Suprapubic skin (tissue), 4 donors: Measurements from ENCODE around the gene NSUN7. TPM values are rescaled to one million over a fixed set of nuclear protein-coding genes. Genes with fewer than 3 reads are reported as not detected.

Source experiments
- DNase-seq, 2 donors: peaks; one replicate each; pipeline ENCODE4 v3.0.0-alpha.2; 2019; ENCODE audit warnings: low spot score in 2 of 2
- H3K27ac ChIP-seq: fragments of 200-600 bp; sonication (generic); one replicate; pipeline ENCODE4 v1.5.1; 2019
- H3K27me3 ChIP-seq: fragments of 200-600 bp; sonication (generic); one replicate; pipeline ENCODE4 v1.5.1; 2019
- H3K36me3 ChIP-seq: fragments of 200-600 bp; sonication (generic); one replicate; pipeline ENCODE4 v1.5.1; 2019
- H3K4me1 ChIP-seq: fragments of 200-600 bp; sonication (generic); one replicate; pipeline ENCODE4 v1.5.1; 2019
- H3K4me3 ChIP-seq: fragments of 200-600 bp; sonication (generic); one replicate; pipeline ENCODE4 v1.5.1; 2019; ENCODE audit warnings: mild to moderate bottlenecking
- H3K9me3 ChIP-seq: fragments of 200-600 bp; sonication (generic); one replicate; pipeline ENCODE4 v1.5.1; 2019
- EP300 ChIP-seq: sonication (generic); formaldehyde crosslinking; IDR thresholded peaks from one replicate; pipeline ENCODE4 v1.6.1; 2017; ENCODE audit warnings: antibody characterized with exemption
- POLR2A ChIP-seq, 2 donors: fragments of 450-650 bp; IDR thresholded peaks; one replicate each; pipeline ENCODE4 v1.6.1; 2017; ENCODE audit warnings: antibody characterized with exemption in 2 of 2, mild to moderate bottlenecking in 2 of 2, moderate library complexity in 2 of 2
- POLR2AphosphoS5 ChIP-seq, 3 donors: sonication (generic); formaldehyde crosslinking; IDR thresholded peaks; one replicate each; pipeline ENCODE4 v1.6.1; 2017; ENCODE audit warnings: antibody characterized with exemption in 3 of 3
- WGBS: methylation state at CpG from one replicate; pipeline ENCODE4 v1.1.5; 2018; 5-methylcytosine and 5-hydroxymethylcytosine counted together
- total RNA-seq, 4 donors: library from RNA; depleted of rRNA; stranded (reverse); fragments of >200 nt; gene quantifications; one replicate each; pipeline ENCODE4 v1.1.0, GENCODE V29; 2016
- TF ChIP-seq, protein P1 (sequence below), 2 donors: fragments of 200-600 bp in 1 of 2; fragments of 450-650 bp in 1 of 2; sonication (generic) in 1 of 2; IDR thresholded peaks; one replicate each; pipeline ENCODE4 v1.5.1; 2016 to 2019; ENCODE audit warnings: antibody characterized with exemption in 2 of 2, mild to moderate bottlenecking in 1 of 2, moderate library complexity in 1 of 2

Gene NSUN7
- total RNA-seq, 4 donors from 2014 or later = 1.3 to 13.4 (median 3.4) TPM

DNA sequence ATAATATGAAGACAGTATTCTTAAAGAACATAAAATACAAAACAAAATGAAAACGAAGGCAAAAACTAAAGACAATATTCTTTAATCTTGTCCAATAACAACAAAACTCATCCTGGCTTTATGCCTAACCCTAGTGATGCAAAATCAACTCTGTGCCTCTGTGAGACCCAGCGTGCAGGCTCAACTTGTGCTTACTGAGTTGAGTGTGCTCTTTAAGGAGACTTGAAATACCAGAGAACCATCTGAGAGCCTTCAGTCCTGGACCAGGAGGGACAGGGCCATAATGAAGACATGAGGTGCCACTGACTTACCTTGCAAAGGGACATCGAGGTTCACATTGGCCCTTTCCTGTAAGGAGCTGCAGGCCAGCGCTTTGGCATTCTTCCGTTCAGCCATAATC, 77.1 kb downstream of the NSUN7 start:
- H3K4me3 ChIP-seq = no peak overlapping the region
- no peak overlapping the region for H3K27ac ChIP-seq
- H3K27me3 ChIP-seq = no peaks in the 10 kb centered on the region
- no peaks in the 10 kb centered on the region for H3K4me1 ChIP-seq
- 94% methylated on average over 5 of the region's 5 CpGs for WGBS
- no peaks in the 10 kb centered on the region for H3K9me3 ChIP-seq
- H3K36me3 ChIP-seq = peaks cover 76% of the 10 kb centered on the region
- TF ChIP-seq, protein P1, sequence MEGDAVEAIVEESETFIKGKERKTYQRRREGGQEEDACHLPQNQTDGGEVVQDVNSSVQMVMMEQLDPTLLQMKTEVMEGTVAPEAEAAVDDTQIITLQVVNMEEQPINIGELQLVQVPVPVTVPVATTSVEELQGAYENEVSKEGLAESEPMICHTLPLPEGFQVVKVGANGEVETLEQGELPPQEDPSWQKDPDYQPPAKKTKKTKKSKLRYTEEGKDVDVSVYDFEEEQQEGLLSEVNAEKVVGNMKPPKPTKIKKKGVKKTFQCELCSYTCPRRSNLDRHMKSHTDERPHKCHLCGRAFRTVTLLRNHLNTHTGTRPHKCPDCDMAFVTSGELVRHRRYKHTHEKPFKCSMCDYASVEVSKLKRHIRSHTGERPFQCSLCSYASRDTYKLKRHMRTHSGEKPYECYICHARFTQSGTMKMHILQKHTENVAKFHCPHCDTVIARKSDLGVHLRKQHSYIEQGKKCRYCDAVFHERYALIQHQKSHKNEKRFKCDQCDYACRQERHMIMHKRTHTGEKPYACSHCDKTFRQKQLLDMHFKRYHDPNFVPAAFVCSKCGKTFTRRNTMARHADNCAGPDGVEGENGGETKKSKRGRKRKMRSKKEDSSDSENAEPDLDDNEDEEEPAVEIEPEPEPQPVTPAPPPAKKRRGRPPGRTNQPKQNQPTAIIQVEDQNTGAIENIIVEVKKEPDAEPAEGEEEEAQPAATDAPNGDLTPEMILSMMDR (IDR thresholded peaks at IDR 0.05) = no peak
- TF ChIP-seq POLR2AphosphoS5 (IDR thresholded peaks at IDR 0.05) (no peak), EP300 (no peak), POLR2A (IDR thresholded peaks at IDR 0.05) (no peak)
- DNase-seq = no peak

DNA sequence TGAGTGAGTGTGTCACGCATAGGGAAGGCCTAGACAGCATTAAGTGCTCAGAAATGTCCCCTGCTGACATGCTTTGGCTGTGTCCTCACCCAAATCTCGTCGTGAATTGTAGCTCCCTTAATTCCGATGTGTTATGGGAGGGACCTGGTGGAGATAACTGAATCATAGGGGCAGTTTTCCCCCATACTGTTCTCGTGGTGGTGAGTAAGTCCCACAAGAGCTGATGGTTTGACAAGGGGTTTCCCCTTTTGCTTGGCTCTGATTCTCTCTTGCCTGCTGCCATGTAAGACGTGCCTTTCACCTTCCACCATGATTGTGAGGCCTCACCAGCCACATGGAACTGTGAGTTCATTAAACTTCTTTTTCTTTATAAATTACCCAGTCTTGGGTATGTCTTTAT, 78.0 kb downstream of the NSUN7 start:
- no peaks in the 10 kb centered on the region for H3K27me3 ChIP-seq
- peaks cover 68% of the 10 kb centered on the region for H3K36me3 ChIP-seq
- no peaks in the 10 kb centered on the region for H3K9me3 ChIP-seq
- H3K4me3 ChIP-seq = no peak overlapping the region
- H3K27ac ChIP-seq = no peak overlapping the region
- 65% methylated on average over 6 of the region's 6 CpGs for WGBS
- TF ChIP-seq POLR2AphosphoS5 (IDR thresholded peaks at IDR 0.05) = no peak
- TF ChIP-seq, protein P1 (IDR thresholded peaks at IDR 0.05) = no peak
- TF ChIP-seq POLR2A (IDR thresholded peaks at IDR 0.05) = no peak
- TF ChIP-seq EP300 = no peak
- H3K4me1 ChIP-seq = no peaks in the 10 kb centered on the region
- no peak for DNase-seq

DNA sequence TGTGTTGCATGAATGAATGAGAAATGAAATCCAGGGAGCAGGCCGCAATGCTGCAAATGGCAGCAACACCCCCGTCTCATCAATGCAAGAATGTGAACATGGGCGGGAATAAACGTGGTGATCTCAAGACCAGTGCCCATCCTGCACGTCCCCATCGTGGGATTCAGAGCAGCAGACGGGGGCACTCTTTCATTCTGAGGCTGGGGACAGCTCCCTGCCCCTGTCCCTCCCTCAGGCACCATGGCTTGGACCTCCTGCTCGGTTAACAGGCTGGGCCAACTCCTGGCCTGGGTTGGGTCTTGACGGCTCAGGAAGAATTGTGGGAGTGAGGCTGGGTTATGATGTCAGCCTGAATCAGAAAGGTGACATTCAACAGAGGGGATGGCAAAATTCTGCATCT, 78.9 kb downstream of the NSUN7 start:
- H3K9me3 ChIP-seq = no peaks in the 10 kb centered on the region
- no peak overlapping the region for H3K4me3 ChIP-seq
- H3K27me3 ChIP-seq = no peaks in the 10 kb centered on the region
- DNase-seq = peak in 1 of 2 donors; percentile 54
- H3K27ac ChIP-seq = no peak overlapping the region
- no peaks in the 10 kb centered on the region for H3K4me1 ChIP-seq
- peaks cover 63% of the 10 kb centered on the region for H3K36me3 ChIP-seq
- TF ChIP-seq POLR2A (IDR thresholded peaks at IDR 0.05) (no peak), EP300 (no peak), POLR2AphosphoS5 (IDR thresholded peaks at IDR 0.05) (no peak)
- TF ChIP-seq, protein P1 (IDR thresholded peaks at IDR 0.05) = no peak
- WGBS = 94% methylated on average over 5 of the region's 9 CpGs

DNA sequence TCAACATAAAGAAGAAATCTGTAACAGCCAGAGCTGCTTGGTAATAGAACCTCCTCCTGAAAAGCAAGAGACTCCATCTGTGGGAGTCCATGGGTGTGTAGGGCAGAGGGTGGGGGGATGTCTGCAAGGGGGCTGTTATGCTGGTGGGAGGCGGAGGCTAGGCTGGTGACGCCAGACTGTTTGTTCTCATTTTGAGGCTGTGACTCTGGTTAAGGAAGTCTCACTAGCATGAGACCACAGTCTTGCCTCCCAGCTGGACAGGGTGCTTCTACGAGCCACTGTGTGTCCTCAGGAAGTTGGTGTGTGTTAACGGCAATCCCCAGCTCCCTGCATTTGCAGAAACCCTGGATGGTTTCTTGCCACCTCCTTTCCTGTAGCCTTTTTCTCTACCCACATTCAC, 79.8 kb downstream of the NSUN7 start:
- Histone ChIP-seq H3K4me3 (no peak overlapping the region), H3K36me3 (peaks cover 63% of the 10 kb centered on the region), H3K4me1 (no peaks in the 10 kb centered on the region), H3K27ac (no peak overlapping the region), H3K27me3 (no peaks in the 10 kb centered on the region), H3K9me3 (no peaks in the 10 kb centered on the region)
- DNase-seq = no peak
- WGBS = 73% methylated on average over 4 of the region's 4 CpGs
- no peak for TF ChIP-seq POLR2A (IDR thresholded peaks at IDR 0.05)
- no peak for TF ChIP-seq POLR2AphosphoS5 (IDR thresholded peaks at IDR 0.05)
- TF ChIP-seq, protein P1 (IDR thresholded peaks at IDR 0.05) = no peak
- TF ChIP-seq EP300 = no peak

DNA sequence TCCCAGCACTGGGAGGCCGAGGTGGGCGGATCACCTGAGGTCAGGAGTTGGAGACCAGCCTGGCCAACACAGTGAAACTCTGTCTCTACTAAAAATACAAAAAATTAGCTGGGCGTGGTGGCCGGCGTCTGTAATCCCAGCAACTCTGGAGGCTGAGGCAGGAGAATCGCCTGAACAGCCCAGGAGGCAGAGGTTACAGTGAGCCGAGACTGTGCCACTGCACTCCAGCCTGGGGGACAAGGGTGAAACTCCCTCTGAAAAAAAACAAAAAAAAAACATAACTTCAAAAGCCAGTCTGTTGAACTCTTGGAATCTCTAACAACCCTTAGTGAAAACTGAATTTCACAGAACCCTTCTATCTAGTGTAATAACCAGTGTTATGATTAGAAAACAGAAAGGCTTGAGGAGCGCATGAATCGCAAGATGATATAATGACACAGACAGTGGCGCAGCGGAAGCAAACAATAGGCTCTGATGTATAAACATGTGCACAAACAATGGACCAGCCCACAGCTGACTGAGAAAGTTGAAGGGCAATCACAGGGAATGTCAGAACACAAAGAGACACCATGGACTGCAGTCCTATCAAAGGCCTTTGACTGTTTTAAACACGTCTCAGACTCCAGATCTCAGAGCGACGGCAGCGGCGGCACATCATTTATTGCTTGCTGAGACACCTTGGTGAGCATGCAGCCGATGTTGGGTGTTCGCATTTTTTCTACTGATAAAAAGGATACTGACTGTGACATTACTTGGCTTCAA, 81.6 kb downstream of the NSUN7 start:
- Histone ChIP-seq H3K27me3 (no peaks in the 10 kb centered on the region), H3K27ac (no peak overlapping the region), H3K4me3 (no peak overlapping the region), H3K4me1 (no peaks in the 10 kb centered on the region), H3K36me3 (peaks cover 55% of the 10 kb centered on the region), H3K9me3 (no peaks in the 10 kb centered on the region)
- DNase-seq = no peak
- TF ChIP-seq, protein P1 (IDR thresholded peaks at IDR 0.05) = no peak
- TF ChIP-seq POLR2AphosphoS5 (IDR thresholded peaks at IDR 0.05) (no peak), EP300 (no peak), POLR2A (IDR thresholded peaks at IDR 0.05) (no peak)
- 93% methylated on average over 18 of the region's 18 CpGs for WGBS
